BLaER1 (cell line): ENCODE data around the gene SIGLEC10.

Experiments used
- H3K27ac ChIP-seq: shearing (Covaris generic); formaldehyde crosslinking; 2 replicates; pipeline ENCODE4 v1.8.1; 2022
- H3K27me3 ChIP-seq: shearing (Covaris generic); formaldehyde crosslinking; 2 replicates; pipeline ENCODE4 v1.8.1; 2022
- H3K36me3 ChIP-seq: shearing (Covaris generic); formaldehyde crosslinking; 2 replicates; pipeline ENCODE4 v1.8.1; 2022
- H3K4me1 ChIP-seq: shearing (Covaris generic); formaldehyde crosslinking; 2 replicates; pipeline ENCODE4 v1.8.1; 2022
- H3K4me2 ChIP-seq: shearing (Covaris generic); formaldehyde crosslinking; 2 replicates; pipeline ENCODE4 v1.8.1; 2022
- H3K4me3 ChIP-seq: shearing (Covaris generic); formaldehyde crosslinking; 2 replicates; pipeline ENCODE4 v1.8.1; 2022
- H3K9ac ChIP-seq: shearing (Covaris generic); formaldehyde crosslinking; 2 replicates; pipeline ENCODE4 v1.8.1; 2022
- H3K9me3 ChIP-seq: shearing (Covaris generic); formaldehyde crosslinking; 2 replicates; pipeline ENCODE4 v1.8.1; 2022
- H4K20me1 ChIP-seq: shearing (Covaris generic); formaldehyde crosslinking; 2 replicates; pipeline ENCODE4 v1.8.1; 2022
- Cebpa-rat ChIP-seq: shearing (Covaris generic); IDR thresholded peaks from 2 replicates; pipeline ENCODE4 v1.8.1; 2022

SIGLEC10 gene

GRCh38 chr19:51375504-51376221 is 41.8 kb downstream of the SIGLEC10 start:
- Histone ChIP-seq H3K4me1 (peaks cover 85% of the 10 kb centered on the region), H3K4me2 (peak overlapping the region; percentile 73), H3K4me3 (no peak overlapping the region), H3K36me3 (no peaks in the 10 kb centered on the region), H3K27me3 (no peaks in the 10 kb centered on the region), H4K20me1 (no peaks in the 10 kb centered on the region), H3K9ac (no peak overlapping the region), H3K9me3 (peaks cover under 1% of the 10 kb centered on the region; the same call in 1 of the 2 replicates), H3K27ac (peak overlapping the region; percentile 30; the same call in 1 of the 2 replicates)
- TF ChIP-seq Cebpa-rat: no peak

DNA sequence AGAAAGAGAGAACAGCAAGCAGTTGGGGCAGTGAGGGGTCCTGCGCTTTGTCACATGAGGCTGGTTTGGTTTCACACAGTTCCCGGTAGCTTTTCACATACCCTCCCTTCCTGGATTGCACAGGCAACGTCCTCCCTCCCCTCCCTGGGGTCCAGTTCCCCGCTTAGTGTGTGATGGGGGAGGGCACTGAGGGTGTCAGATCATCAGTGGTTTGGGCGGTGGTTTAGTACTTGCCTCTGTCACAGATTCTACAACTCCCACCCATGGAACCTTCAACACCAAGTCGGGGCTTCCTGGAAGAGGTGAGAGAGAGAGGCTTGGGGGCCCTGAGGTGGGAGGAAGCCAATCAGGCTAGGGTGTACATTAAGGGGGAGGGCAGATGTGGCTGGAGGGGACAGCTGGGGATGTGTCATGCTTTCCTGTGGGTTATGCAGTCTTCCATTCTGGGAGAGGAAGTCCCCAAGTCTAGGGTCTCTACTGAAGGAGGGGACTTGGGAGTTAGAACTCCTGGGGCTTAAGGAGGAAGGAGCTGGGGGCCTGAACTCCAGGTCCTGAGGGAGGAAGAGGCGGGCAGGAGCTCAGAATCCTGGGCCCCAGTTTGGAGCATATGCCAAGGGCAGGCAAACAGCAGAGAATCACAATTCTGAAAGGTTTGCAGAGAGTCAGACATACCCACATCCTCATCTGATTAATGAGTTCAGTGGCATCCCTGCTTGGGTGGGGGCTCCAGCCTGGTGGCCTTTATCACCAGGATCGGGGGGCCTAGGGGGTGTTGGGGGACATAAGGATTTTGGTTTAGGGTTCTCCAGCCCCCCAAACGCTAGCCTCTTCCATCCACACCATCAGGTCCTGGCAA is 44.6 kb downstream of the SIGLEC10 start, which contains the start of gene NKG7:
Gene NKG7 (minus strand): TSS at position 6 of the 856 bp plus-strand sequence. CDS start 119 bp downstream, outside the sequence.
- TF ChIP-seq Cebpa-rat: peak; percentile 24; the same call in 1 of the 2 replicates
- peaks cover 95% of the 10 kb centered on the region for H3K4me1 ChIP-seq
- no peaks in the 10 kb centered on the region for H3K36me3 ChIP-seq
- H3K27ac ChIP-seq: peak within 1 kb of the TSS; percentile 96
- peak within 1 kb of the TSS; percentile 62 for H3K4me3 ChIP-seq
- H3K9ac ChIP-seq: peak within 1 kb of the TSS; percentile 83
- no peaks in the 10 kb centered on the region for H3K27me3 ChIP-seq
- peak within 1 kb of the TSS; percentile 99 for H3K4me2 ChIP-seq
- no peaks in the 10 kb centered on the region for H4K20me1 ChIP-seq
- no peaks in the 10 kb centered on the region for H3K9me3 ChIP-seq

DNA sequence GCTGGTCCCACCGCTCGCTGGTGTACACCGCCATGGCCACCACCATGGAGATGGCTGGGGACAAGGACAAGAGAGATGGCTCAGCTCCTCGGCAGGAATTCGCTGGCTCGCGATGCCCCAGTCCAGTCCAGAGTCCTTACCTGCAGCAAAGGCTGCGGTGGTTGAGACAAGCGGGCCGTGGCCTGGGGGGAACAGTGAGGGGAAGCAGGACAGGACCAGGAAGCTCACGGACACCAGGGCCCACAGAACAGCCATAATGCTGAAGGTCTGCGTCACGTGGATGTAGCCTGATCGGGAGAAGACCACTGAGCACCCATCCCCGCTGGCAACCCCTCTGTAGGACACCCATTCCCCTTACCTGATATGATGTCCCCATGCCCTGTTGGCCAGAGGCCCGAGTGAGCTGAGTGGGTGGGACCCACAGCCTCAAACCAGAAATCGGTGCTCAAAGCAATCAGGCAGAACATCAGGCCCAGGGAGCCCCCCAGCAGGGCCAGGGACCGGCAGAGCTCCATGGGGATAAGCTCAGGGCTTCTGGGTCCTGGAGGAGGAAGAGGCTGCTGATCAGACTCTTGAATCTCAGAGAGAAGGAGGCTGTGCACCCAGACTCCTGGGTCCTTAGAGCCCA is 45.3 kb downstream of the SIGLEC10 start:
- peak overlapping the region; percentile 62 for H3K4me3 ChIP-seq
- H4K20me1 ChIP-seq: no peaks in the 10 kb centered on the region
- peak overlapping the region; percentile 99 for H3K4me2 ChIP-seq
- peak overlapping the region; percentile 83 for H3K9ac ChIP-seq
- H3K9me3 ChIP-seq: no peaks in the 10 kb centered on the region
- no peaks in the 10 kb centered on the region for H3K36me3 ChIP-seq
- H3K27ac ChIP-seq: peak overlapping the region; percentile 96
- TF ChIP-seq Cebpa-rat: no peak
- peaks cover 90% of the 10 kb centered on the region for H3K4me1 ChIP-seq
- no peaks in the 10 kb centered on the region for H3K27me3 ChIP-seq

GRCh38 chr19:51371186-51371690 is 46.2 kb downstream of the SIGLEC10 start:
- Histone ChIP-seq H3K36me3 (no peaks in the 10 kb centered on the region), H3K9ac (no peak overlapping the region; the same call in 1 of the 2 replicates), H3K4me2 (peak overlapping the region; percentile 99), H3K27ac (peak overlapping the region; percentile 96), H4K20me1 (no peaks in the 10 kb centered on the region), H3K9me3 (no peaks in the 10 kb centered on the region), H3K27me3 (no peaks in the 10 kb centered on the region), H3K4me1 (peaks cover 82% of the 10 kb centered on the region), H3K4me3 (no peak overlapping the region)
- no peak for TF ChIP-seq Cebpa-rat

DNA sequence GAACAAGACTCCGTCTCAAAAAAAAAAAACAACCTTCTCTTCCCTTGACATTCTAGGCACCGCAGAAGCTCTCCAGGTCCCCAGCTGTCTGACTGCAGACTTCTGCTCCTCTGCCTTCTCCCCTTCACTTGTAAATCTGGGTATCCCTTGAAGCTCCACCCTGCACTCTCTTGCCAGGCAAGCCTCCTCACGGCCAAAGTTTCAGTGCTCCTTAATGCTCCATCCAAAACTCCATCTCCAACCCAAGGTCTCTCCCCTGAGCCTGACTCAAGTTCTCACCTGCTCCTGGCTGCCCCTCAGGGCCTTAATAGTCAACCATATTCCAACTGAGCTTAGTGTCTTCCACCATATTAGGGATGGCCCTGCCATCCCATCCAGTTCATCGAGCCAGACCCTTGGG is 47.2 kb downstream of the SIGLEC10 start:
- H3K27ac ChIP-seq: no peak overlapping the region

DNA sequence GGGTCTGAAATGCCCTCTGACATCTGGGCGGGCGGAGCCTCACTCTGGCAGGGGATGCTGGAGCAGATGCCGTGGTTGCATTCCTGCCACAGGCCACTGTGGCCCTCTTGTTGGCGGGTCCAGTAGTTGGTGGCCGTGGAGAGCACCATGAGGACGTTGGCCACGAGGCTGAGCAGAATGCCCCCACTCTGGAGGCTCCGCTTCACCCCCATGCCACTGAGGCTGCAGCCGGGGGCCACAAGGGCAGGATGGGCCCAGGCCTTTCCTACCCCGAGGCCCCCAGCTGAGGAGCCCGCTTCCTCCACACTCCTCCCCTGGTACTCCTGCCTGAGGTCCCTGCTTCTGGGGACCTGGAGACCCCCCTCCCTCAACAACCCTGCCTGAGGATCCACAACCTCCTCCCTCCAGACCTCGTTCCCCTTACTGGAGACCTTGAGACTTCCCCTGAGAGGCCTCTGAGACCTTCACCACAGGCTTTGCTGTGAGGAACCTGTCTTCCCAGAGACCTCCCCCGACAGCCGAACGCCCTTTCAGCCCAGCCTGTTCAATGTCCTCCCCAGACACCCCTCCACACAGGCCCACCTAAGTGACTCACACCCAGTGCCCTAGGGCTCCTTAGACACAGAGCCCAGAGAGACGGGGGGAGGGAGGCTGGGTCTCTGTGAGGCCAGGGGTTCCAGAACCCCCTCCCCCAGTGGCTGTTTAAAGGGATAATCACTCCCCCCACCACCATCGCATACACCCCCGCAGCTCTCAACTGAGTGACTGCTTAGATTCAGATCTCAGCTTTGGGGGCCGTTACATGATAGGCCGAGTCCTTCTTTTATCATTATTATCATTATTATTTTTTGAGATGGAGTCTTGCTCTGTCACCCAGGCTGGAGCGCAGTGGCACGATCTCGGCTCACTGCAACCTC is 48.8 kb downstream of the SIGLEC10 start, which contains the start of gene CLDND2:
Gene CLDND2 (minus strand): TSS at position 638 of the 917 bp plus-strand sequence. CDS start 426 bp downstream, at position 212.
- H3K36me3 ChIP-seq: no peaks in the 10 kb centered on the region
- peak within 1 kb of the TSS; percentile 100 for H3K4me2 ChIP-seq
- peak within 1 kb of the TSS; percentile 80 for H3K9ac ChIP-seq

More for the DNA sequence above, 47.2 kb downstream of the SIGLEC10 start:
- TF ChIP-seq Cebpa-rat: no peak
- Histone ChIP-seq H3K9me3 (no peaks in the 10 kb centered on the region), H3K36me3 (no peaks in the 10 kb centered on the region), H3K27me3 (no peaks in the 10 kb centered on the region), H3K9ac (no peak overlapping the region), H4K20me1 (no peaks in the 10 kb centered on the region), H3K4me2 (peak overlapping the region; percentile 99), H3K4me3 (no peak overlapping the region), H3K4me1 (peaks cover 77% of the 10 kb centered on the region)

DNA sequence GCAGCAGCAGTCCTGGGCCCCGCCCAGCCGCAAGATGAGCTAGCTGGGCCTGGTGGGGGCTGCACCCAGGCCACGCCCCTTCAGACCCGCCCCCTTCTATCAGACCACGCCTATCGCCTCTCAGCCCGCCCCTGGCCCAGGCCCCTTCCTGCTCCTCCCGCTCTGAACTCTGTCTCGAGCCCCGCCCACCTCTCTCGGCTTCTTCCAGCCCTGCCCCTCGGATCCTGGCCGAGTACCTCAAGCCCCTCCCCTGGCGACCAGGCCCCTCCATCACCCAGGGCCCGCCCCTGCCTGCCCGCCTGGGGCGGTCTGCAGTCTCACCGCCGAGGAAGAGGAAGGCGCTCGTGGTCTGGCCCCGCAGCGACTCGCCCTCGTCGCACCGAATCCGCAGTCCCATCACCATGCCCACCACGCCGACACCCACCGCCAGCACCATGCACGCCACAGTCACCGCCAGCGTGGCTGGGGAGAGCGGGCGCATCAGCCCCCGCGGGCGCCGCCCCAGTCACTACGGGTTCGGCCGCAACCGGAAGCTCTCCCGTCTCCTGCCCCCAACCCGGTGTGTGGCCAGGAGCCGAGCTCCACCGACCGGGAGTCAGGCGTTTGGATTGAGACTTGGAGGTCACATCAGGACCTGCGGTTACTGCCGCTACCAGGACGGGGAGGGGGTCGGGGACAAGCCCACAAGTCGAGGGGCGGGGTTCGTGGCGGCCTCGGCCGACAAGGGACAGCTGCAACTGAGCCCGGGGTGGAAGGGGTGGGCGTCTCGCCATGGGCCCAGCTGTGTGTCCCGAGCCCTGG is 49.7 kb downstream of the SIGLEC10 start:
- no peak for TF ChIP-seq Cebpa-rat
- no peaks in the 10 kb centered on the region for H3K9me3 ChIP-seq
- H3K4me1 ChIP-seq: peaks cover 77% of the 10 kb centered on the region
- peak overlapping the region; percentile 85 for H3K9ac ChIP-seq
- H3K4me3 ChIP-seq: peak overlapping the region; percentile 83
- H4K20me1 ChIP-seq: no peaks in the 10 kb centered on the region
- peak overlapping the region; percentile 89 for H3K27ac ChIP-seq
- H3K36me3 ChIP-seq: no peaks in the 10 kb centered on the region
- no peaks in the 10 kb centered on the region for H3K27me3 ChIP-seq
- peak overlapping the region; percentile 100 for H3K4me2 ChIP-seq

More for the DNA sequence above, 48.8 kb downstream of the SIGLEC10 start, which contains the start of gene CLDND2:
- Histone ChIP-seq H3K9me3 (no peaks in the 10 kb centered on the region), H4K20me1 (no peaks in the 10 kb centered on the region), H3K27me3 (no peaks in the 10 kb centered on the region), H3K4me3 (peak within 1 kb of the TSS; percentile 83), H3K4me1 (peaks cover 77% of the 10 kb centered on the region), H3K27ac (peak within 1 kb of the TSS; percentile 86)
- no peak for TF ChIP-seq Cebpa-rat

DNA sequence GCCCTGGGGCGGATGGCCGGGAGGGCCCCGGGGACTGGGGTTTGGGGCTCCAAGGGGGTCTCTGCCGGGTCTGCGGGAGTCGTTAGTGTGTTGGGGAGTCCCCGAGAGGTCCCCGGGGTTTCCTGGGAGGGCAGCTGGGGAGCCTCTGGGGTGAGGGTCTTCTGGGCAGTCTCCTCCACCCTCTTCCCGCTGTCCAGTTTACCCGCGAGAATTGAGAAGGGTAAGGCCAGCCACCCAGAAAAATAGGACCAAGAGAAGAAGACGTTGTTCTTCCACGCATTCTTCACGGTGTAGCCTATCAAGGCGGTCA is 50.2 kb downstream of the SIGLEC10 start:
- Histone ChIP-seq H3K9ac (peak overlapping the region; percentile 85), H3K4me1 (peaks cover 77% of the 10 kb centered on the region)
- no peak for TF ChIP-seq Cebpa-rat

More for the DNA sequence above, 50.2 kb downstream of the SIGLEC10 start:
- Histone ChIP-seq H3K4me3 (peak overlapping the region; percentile 83), H3K36me3 (no peaks in the 10 kb centered on the region), H3K4me2 (peak overlapping the region; percentile 100), H3K27ac (peak overlapping the region; percentile 89), H3K27me3 (no peaks in the 10 kb centered on the region), H3K9me3 (no peaks in the 10 kb centered on the region), H4K20me1 (no peaks in the 10 kb centered on the region)
